Panc1 (cell line): ENCODE data around the gene GOLT1B.

Experiments
- CTCF ChIP-seq: fragments of 450-650 bp; IDR thresholded peaks from 2 replicates; pipeline ENCODE4 v1.5.1; 2017; ENCODE audit warnings: mild to moderate bottlenecking
- POLR2AphosphoS5 ChIP-seq: IDR thresholded peaks from 2 replicates; pipeline ENCODE4 v1.6.1; 2012; ENCODE audit warnings: mild to moderate bottlenecking, low read depth, low read length, moderate library complexity
- REST ChIP-seq, 2 experiments: IDR thresholded peaks; 2 replicates each; pipeline ENCODE4 v1.6.1; 2011 to 2012; ENCODE audit warnings: low read depth in 2 of 2, control low read depth in 1 of 2, low read length in 1 of 2, mild to moderate bottlenecking in 1 of 2, moderate library complexity in 1 of 2; ENCODE audit not compliant: insufficient read depth in 1 of 2
- SIN3A ChIP-seq: IDR thresholded peaks from 2 replicates; pipeline ENCODE4 v1.6.1; 2012; ENCODE audit warnings: low read depth, mild to moderate bottlenecking, low read length, moderate library complexity, borderline replicate concordance; ENCODE audit not compliant: insufficient read depth

- no peak for TF ChIP-seq POLR2AphosphoS5
- no peak for TF ChIP-seq REST (IDR thresholded peaks at IDR 0.05; ENCODE audit: insufficient read depth in 1 of 2, low read depth in 2 of 2, low read length in 1 of 2)
- no peak for TF ChIP-seq CTCF
- TF ChIP-seq SIN3A: no peak
Measured at GRCh38 chr12:21545557-21545956, 44.0 kb downstream of the GOLT1B start.
